ENCODE measurements around the gene FTCD.
"Not testable (repeated sequence)": the region's sequence is repeated elsewhere in the genome, so short reads cannot be mapped to it uniquely, and the experiment has no call there.

FTCD gene

GRCh38 chr21:46171996-46172862 lies 16.9 kb upstream of the FTCD start:
- no peak for DNase-seq (ENCODE audit: low read depth in 2 of 2)

GRCh38 chr21:46171585-46171984 lies 16.2 kb upstream of the FTCD start:
- no peak for DNase-seq (ENCODE audit: low read depth in 2 of 2)

GRCh38 chr21:46170436-46171193 lies 15.2 kb upstream of the FTCD start:
- DNase-seq (ENCODE audit: low read depth in 2 of 2): not testable (repeated sequence)

GRCh38 chr21:46168659-46169386 lies 13.4 kb upstream of the FTCD start:
- no peak for DNase-seq (ENCODE audit: low read depth in 2 of 2)

- no peak for DNase-seq (ENCODE audit: low read depth in 2 of 2)
These were observed 12.9 kb upstream of the FTCD start for GRCh38 chr21:46168238-46168637.

- DNase-seq (ENCODE audit: low read depth in 2 of 2): no peak
These were observed 9.7 kb upstream of the FTCD start for GRCh38 chr21:46165098-46165497.

- DNase-seq (ENCODE audit: low read depth in 2 of 2): no peak
These were observed 8.0 kb upstream of the FTCD start for GRCh38 chr21:46163380-46163779.

- no peak for DNase-seq (ENCODE audit: low read depth in 2 of 2)
These were observed 6.5 kb upstream of the FTCD start for GRCh38 chr21:46161633-46162592.

- DNase-seq (ENCODE audit: low read depth in 2 of 2): no peak
These were observed 5.7 kb upstream of the FTCD start for GRCh38 chr21:46160907-46161632.

GRCh38 chr21:46160657-46160906 lies 5.2 kb upstream of the FTCD start:
- DNase-seq (ENCODE audit: low read depth in 2 of 2): no peak

GRCh38 chr21:46159841-46160656 lies 4.7 kb upstream of the FTCD start:
- DNase-seq (ENCODE audit: low read depth in 2 of 2): no peak

- DNase-seq (ENCODE audit: low read depth in 2 of 2): no peak
These were observed 4.0 kb upstream of the FTCD start for GRCh38 chr21:46159390-46159789.

GRCh38 chr21:46158666-46159300 lies 3.4 kb upstream of the FTCD start:
- no peak for DNase-seq (ENCODE audit: low read depth in 2 of 2)

GRCh38 chr21:46157987-46158451 lies 2.6 kb upstream of the FTCD start:
- no peak for DNase-seq (ENCODE audit: low read depth in 2 of 2)

GRCh38 chr21:46157396-46157986 lies 2.1 kb upstream of the FTCD start:
- no peak for DNase-seq (ENCODE audit: low read depth in 2 of 2)

GRCh38 chr21:46156678-46157077 lies 1.3 kb upstream of the FTCD start:
- DNase-seq (ENCODE audit: low read depth in 2 of 2): no peak

GRCh38 chr21:46156378-46156645 lies 933 bp upstream of the FTCD start:
- DNase-seq (ENCODE audit: low read depth in 2 of 2): no peak

- DNase-seq (ENCODE audit: low read depth in 2 of 2): no peak
These were observed 345 bp downstream of the FTCD start for GRCh38 chr21:46154955-46155513.

Measured in stimulated activated CD4-positive, alpha-beta T cell treated with anti-CD3 and anti-CD28 coated beads, Interleukin-4, amount 100 ng/mL, for 48 hours (primary cell).